ENCODE measurements around the gene TUSC2. TPM values are rescaled to one million over a fixed set of nuclear protein-coding genes. Genes with fewer than 3 reads are reported as not detected.

The TUSC2 gene
- polyA plus RNA-seq, 1 donor from 2014 or later, result 88.8 TPM

- H3K27ac ChIP-seq (ENCODE audit: low read length), result no peak overlapping the region
- no peaks in the 10 kb centered on the region for H3K27me3 ChIP-seq (ENCODE audit: insufficient read depth, low read depth, low read length)
- H3K79me2 ChIP-seq (replicated peaks; ENCODE audit: insufficient read depth, low read length), result peaks cover 21% of the 10 kb centered on the region
- H4K20me1 ChIP-seq (ENCODE audit: insufficient read depth), result no peaks in the 10 kb centered on the region
- H3K36me3 ChIP-seq (ENCODE audit: insufficient read depth, low read length), result no peaks in the 10 kb centered on the region
- H3K9ac ChIP-seq (ENCODE audit: low read length), result no peak overlapping the region
- H3F3A ChIP-seq (ENCODE audit: insufficient read depth, low read length, poor library complexity, severe bottlenecking), result no peaks in the 10 kb centered on the region
- no peaks in the 10 kb centered on the region for H3K9me2 ChIP-seq (ENCODE audit: insufficient read depth, low read length)
- H3K4me2 ChIP-seq (ENCODE audit: low read length), result no peak overlapping the region
- TF ChIP-seq REST (IDR thresholded peaks at IDR 0.05; ENCODE audit: borderline replicate concordance) (no peak), CTCF (IDR thresholded peaks at IDR 0.05; ENCODE audit: poor library complexity, severe bottlenecking) (no peak), EZH2 (IDR thresholded peaks at IDR 0.05; ENCODE audit: borderline replicate concordance, insufficient read depth, low read length, poor library complexity, severe bottlenecking) (no peak), TAF1 (IDR thresholded peaks at IDR 0.05; ENCODE audit: low read depth) (no peak), POLR2AphosphoS5 (IDR thresholded peaks at IDR 0.05) (no peak), MXI1 (conservative IDR thresholded peaks at IDR 0.05; ENCODE audit: poor library complexity, severe bottlenecking) (no peak), EP300 (conservative IDR thresholded peaks at IDR 0.05; ENCODE audit: poor library complexity, severe bottlenecking) (no peak), SMC3 (conservative IDR thresholded peaks at IDR 0.05; ENCODE audit: poor library complexity) (no peak), RAD21 (conservative IDR thresholded peaks at IDR 0.05) (no peak)
- no peak overlapping the region for H2AFZ ChIP-seq (ENCODE audit: low read depth, low read length)
- no peak overlapping the region for H3K4me3 ChIP-seq (ENCODE audit: low read length)
- no peaks in the 10 kb centered on the region for H3K9me3 ChIP-seq (ENCODE audit: low read length)
Observed at GRCh38 chr3:50330330-50330729, 2.3 kb upstream of the TUSC2 start.

- peaks cover 12% of the 10 kb centered on the region for H3K79me2 ChIP-seq (replicated peaks; ENCODE audit: insufficient read depth, low read length)
- H3K9ac ChIP-seq (ENCODE audit: low read length), result peak overlapping the region; percentile 85
- H3K9me3 ChIP-seq (ENCODE audit: low read length), result no peaks in the 10 kb centered on the region
- no peaks in the 10 kb centered on the region for H3K36me3 ChIP-seq (ENCODE audit: insufficient read depth, low read length)
- no peaks in the 10 kb centered on the region for H3F3A ChIP-seq (ENCODE audit: insufficient read depth, low read length, poor library complexity, severe bottlenecking)
- H2AFZ ChIP-seq (ENCODE audit: low read depth, low read length), result no peak overlapping the region
- peak overlapping the region; percentile 100 for H3K4me3 ChIP-seq (ENCODE audit: low read length)
- H3K27me3 ChIP-seq (ENCODE audit: insufficient read depth, low read depth, low read length), result no peaks in the 10 kb centered on the region
- no peaks in the 10 kb centered on the region for H3K9me2 ChIP-seq (ENCODE audit: insufficient read depth, low read length)
- peak overlapping the region; percentile 66 for H3K27ac ChIP-seq (ENCODE audit: low read length)
- H4K20me1 ChIP-seq (ENCODE audit: insufficient read depth), result no peaks in the 10 kb centered on the region
- H3K4me2 ChIP-seq (ENCODE audit: low read length), result peak overlapping the region; percentile 73
- no peak for TF ChIP-seq TAF1 (IDR thresholded peaks at IDR 0.05; ENCODE audit: low read depth)
- TF ChIP-seq SMC3 (conservative IDR thresholded peaks at IDR 0.05; ENCODE audit: poor library complexity), result no peak
- no peak for TF ChIP-seq EP300 (conservative IDR thresholded peaks at IDR 0.05; ENCODE audit: poor library complexity, severe bottlenecking)
Observed at GRCh38 chr3:50327129-50327528, 894 bp downstream of the TUSC2 start.

GRCh38 chr3:50326182-50326541, 1.9 kb downstream of the TUSC2 start:
- Histone ChIP-seq H3K4me2 (ENCODE audit: low read length) (no peak overlapping the region), H4K20me1 (ENCODE audit: insufficient read depth) (no peaks in the 10 kb centered on the region), H3K9me2 (ENCODE audit: insufficient read depth, low read length) (no peaks in the 10 kb centered on the region), H3K79me2 (replicated peaks; ENCODE audit: insufficient read depth, low read length) (peaks cover 12% of the 10 kb centered on the region), H3F3A (ENCODE audit: insufficient read depth, low read length, poor library complexity, severe bottlenecking) (no peaks in the 10 kb centered on the region), H2AFZ (ENCODE audit: low read depth, low read length) (no peak overlapping the region), H3K27ac (ENCODE audit: low read length) (no peak overlapping the region), H3K9ac (ENCODE audit: low read length) (no peak overlapping the region), H3K9me3 (ENCODE audit: low read length) (no peaks in the 10 kb centered on the region), H3K4me3 (ENCODE audit: low read length) (no peak overlapping the region), H3K36me3 (ENCODE audit: insufficient read depth, low read length) (no peaks in the 10 kb centered on the region), H3K27me3 (ENCODE audit: insufficient read depth, low read depth, low read length) (no peaks in the 10 kb centered on the region)
- TF ChIP-seq POLR2AphosphoS5 (IDR thresholded peaks at IDR 0.05) (no peak), TAF1 (IDR thresholded peaks at IDR 0.05; ENCODE audit: low read depth) (no peak), RAD21 (conservative IDR thresholded peaks at IDR 0.05) (no peak), CTCF (IDR thresholded peaks at IDR 0.05; ENCODE audit: poor library complexity, severe bottlenecking) (no peak), REST (IDR thresholded peaks at IDR 0.05; ENCODE audit: borderline replicate concordance) (no peak), SMC3 (conservative IDR thresholded peaks at IDR 0.05; ENCODE audit: poor library complexity) (no peak), MXI1 (conservative IDR thresholded peaks at IDR 0.05; ENCODE audit: poor library complexity, severe bottlenecking) (no peak), EP300 (conservative IDR thresholded peaks at IDR 0.05; ENCODE audit: poor library complexity, severe bottlenecking) (no peak), EZH2 (IDR thresholded peaks at IDR 0.05; ENCODE audit: borderline replicate concordance, insufficient read depth, low read length, poor library complexity, severe bottlenecking) (no peak)

All from neural cell (in vitro differentiated cells).